IPS DF 4.7 (cell line): Measurements from ENCODE around the gene RHBDD3.

Source experiments
- DNase-seq: peaks from one replicate; pipeline ENCODE4 v3.0.0-alpha.2; 2013; ENCODE audit warnings: low spot score; ENCODE audit errors: extremely low read depth

RHBDD3 gene

GRCh38 chr22:29218758-29219408, 48.9 kb downstream of the RHBDD3 start:
- no peak for DNase-seq

GRCh38 chr22:29217827-29218757, 49.7 kb downstream of the RHBDD3 start:
- no peak for DNase-seq

DNA sequence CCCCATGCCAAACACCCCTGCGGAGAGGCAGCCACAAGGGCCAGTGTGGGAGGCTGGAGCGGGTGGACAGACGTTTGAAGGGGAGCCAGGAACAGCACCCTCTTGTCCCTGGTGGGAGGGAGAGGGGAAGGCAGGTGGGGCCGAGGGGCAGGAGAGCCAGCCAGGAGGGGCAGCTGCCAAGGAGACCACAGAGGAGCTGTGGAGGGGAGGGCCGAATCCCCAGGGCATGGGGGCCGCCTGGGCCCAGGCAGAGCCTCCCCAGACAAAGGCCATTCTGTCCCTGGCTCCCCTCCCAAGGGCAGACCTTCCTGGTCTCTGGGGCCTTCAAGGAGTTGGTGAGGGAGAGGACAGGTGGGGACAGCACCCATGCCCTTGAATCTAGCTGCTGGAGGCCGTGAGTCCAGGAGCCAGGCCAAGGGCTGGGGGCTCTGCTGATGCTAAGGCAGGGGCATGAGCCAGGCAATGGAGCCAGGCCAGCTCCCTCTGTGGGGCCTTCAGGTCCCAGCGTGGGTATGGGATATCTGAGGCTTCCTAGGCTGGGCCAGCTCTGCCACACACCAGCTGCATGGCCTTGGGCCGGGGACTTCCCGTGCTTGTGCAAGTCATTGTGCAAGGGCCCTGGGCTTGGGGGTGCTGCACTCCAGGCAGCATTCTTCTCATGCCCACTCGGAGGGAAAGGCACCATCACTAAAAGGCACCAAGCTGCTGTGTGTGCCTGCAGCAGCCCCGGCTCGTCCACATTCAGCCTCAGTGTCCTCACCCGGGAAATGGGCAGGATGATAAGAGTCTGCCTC, 50.7 kb downstream of the RHBDD3 start:
- no peak for DNase-seq

DNA sequence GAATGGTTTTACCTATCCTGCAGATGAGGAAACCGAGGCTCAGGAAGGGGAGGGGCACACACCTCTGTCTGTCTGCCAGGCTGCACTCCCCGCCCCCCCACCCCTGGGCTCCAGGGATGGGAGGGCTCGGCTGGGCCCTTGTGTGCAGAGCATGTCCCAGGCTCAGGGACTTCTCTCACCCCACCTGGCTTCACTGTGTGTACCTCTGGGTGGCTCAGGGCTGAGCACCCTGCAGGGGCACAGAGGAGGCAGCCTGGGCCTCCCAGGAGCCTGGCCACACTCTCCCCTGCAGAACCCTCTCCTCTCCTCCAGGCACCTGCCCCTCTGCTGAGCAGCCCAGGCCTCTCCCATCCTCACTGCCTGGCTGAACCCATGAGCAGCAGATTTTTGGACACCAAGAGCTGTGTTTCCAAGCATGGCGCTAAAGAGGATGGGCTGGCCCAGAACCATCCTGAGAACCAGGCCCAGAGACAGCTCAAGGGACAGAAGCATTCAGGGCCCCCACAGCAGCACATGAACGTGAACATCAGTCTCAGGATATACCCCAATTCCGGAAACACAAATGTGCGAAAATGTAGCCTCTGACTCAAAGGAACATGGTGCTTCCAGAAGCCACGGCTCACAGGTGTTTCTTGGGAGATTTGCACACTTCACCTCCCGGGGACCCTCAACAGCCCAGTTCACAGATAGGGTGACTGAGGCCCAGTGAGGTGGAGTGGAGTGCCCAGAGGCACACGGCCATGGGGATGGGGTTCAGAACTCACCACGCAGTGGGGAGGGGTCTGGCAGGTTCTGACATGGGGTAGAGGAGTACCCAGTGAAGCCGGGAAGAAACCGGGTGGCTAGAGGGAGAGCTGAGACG, 51.5 kb downstream of the RHBDD3 start:
- DNase-seq: no peak

DNA sequence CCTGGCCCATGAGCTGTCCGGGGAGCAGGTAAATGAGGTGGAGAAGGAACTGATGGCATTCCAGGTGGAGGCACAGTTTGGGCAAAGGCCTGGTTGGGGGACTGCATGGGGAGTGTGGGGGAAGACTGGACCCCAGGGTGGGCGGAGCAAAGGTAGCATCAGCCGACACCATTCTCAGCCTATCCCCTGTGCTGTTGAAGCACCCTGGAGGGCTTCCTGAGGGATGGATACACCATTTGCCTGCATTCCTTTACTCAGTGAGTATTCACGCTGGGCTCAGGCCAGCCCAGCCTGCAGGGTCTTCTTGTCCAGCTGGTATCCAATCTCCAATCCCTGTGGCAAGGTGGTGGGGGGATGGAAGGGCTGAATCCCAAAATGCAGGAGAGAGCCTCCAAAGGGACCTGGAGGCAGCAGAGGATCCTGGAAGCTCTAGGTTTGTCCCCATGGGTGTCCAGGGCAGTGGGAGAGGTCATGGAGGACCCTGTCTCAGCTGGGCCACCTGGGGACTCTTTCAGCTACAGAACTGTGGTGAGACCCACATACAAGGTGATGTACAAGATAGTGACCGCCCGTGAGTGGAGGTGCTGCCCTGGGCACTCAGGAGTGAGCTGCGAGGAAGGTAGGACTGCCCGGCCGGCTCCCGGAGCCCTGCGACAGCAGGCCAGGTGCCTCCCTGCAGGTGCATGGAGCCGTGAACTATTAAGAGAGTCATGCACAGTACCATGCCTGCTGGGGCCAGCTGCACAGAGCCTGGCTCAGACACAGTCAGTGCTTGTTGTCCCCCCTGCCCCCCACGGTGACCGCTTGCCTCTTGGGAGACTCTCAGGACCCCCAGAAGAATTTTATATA, 52.5 kb downstream of the RHBDD3 start:
- no peak for DNase-seq

- DNase-seq: no peak
Measured at GRCh38 chr22:29214232-29214631, 53.5 kb downstream of the RHBDD3 start.

GRCh38 chr22:29213493-29213892, 54.3 kb downstream of the RHBDD3 start:
- no peak for DNase-seq

DNA sequence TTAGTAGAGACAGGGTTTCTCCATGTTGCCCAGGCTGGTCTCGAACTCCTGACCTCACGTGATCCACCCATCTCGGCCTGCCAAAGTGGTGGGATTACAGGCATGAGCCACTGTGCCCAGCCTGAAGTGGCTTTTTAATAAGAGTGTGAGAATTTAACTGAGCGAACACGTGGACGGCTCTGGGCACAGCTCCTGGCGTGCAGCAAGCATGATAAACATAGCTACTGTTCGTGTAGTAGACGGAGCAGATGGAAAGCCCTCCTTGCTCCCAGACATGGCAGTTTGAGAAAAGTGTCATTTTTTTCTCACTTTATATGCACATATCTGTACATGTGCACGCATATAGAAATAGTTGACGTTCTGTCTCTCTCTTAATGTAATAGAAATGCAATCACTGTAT, 55.0 kb downstream of the RHBDD3 start:
- no peak for DNase-seq

GRCh38 chr22:29211466-29211865, 56.3 kb downstream of the RHBDD3 start:
- DNase-seq: no peak

GRCh38 chr22:29211066-29211465, 56.7 kb downstream of the RHBDD3 start:
- no peak for DNase-seq
